HepG2 (cell line): Measurements from ENCODE around the gene MAST1. TPM values are rescaled to one million over a fixed set of nuclear protein-coding genes. Genes with fewer than 3 reads are reported as not detected.

ENCODE experiments used
- FOSL1 ChIP-seq: sonication (generic); formaldehyde crosslinking; IDR thresholded peaks from 2 replicates; pipeline ENCODE4 v1.9.0; 2021; ENCODE audit warnings: missing genetic modification reagents, borderline replicate concordance
- GFI1 ChIP-seq: sonication (generic); formaldehyde crosslinking; IDR thresholded peaks from 2 replicates; pipeline ENCODE4 v1.5.0; 2020; ENCODE audit warnings: missing genetic modification reagents, mild to moderate bottlenecking, borderline replicate concordance
- GLI4 ChIP-seq: sonication (generic); formaldehyde crosslinking; IDR thresholded peaks from 2 replicates; pipeline ENCODE4 v1.5.1; 2020; ENCODE audit warnings: missing genetic modification reagents, mild to moderate bottlenecking, moderate library complexity, borderline replicate concordance
- HMGA1 ChIP-seq: sonication (generic); formaldehyde crosslinking; conservative IDR thresholded peaks from 2 replicates; pipeline ENCODE4 v1.4.0; 2020; ENCODE audit warnings: missing genetic modification reagents
- KAT8 ChIP-seq: IDR thresholded peaks from 2 replicates; pipeline ENCODE4 v1.6.1; 2016; ENCODE audit warnings: missing genetic modification reagents, missing compliant biosample characterization
- TOE1 ChIP-seq: sonication (generic); formaldehyde crosslinking; IDR thresholded peaks from 2 replicates; pipeline ENCODE4 v1.4.0; 2020; ENCODE audit warnings: mild to moderate bottlenecking, missing genetic modification reagents
- ZNF484 ChIP-seq: sonication (generic); formaldehyde crosslinking; IDR thresholded peaks from 2 replicates; pipeline ENCODE4 v1.5.1; 2020; ENCODE audit warnings: mild to moderate bottlenecking, low read depth, missing genetic modification reagents, borderline replicate concordance
- ZZZ3 ChIP-seq: sonication (generic); formaldehyde crosslinking; IDR thresholded peaks from 2 replicates; pipeline ENCODE4 v1.4.0; 2020; ENCODE audit warnings: missing genetic modification reagents, mild to moderate bottlenecking, borderline replicate concordance
- polyA plus RNA-seq, 8 experiments: library from polyadenylated mRNA; depleted of rRNA in 3 of 8; stranded (reverse) in 7 of 8; unstranded in 1 of 8; fragments of >200 nt; fragmentation: Illumina TruSeq in 4 of 8; extraction: Trizol in 4 of 8; gene quantifications; 2 replicates each; pipeline versions ENCODE4 v1.2.1 to v1.2.3, GENCODE V29; 2011 to 2016; ENCODE audit warnings: low read depth in 4 of 8, missing spikeins in 1 of 8, mixed read lengths in 1 of 8; ENCODE audit not compliant: insufficient read depth in 1 of 8
- total RNA-seq, 5 experiments: library from RNA; depleted of rRNA; stranded (reverse); fragments of >200 nt; fragmentation: Illumina TruSeq; extraction: Trizol; gene quantifications; 2 replicates each; pipeline ENCODE4 v1.2.3, GENCODE V29; 2016; ENCODE audit warnings: low read depth in 1 of 5
- TF ChIP-seq, protein P1 (sequence below): sonication (generic); formaldehyde crosslinking; IDR thresholded peaks from 2 replicates; pipeline ENCODE4 v1.9.0; 2022; ENCODE audit warnings: missing genetic modification reagents, mild to moderate bottlenecking, borderline replicate concordance
- TF ChIP-seq, protein P2 (sequence below): sonication (generic); formaldehyde crosslinking; IDR thresholded peaks from 2 replicates; pipeline ENCODE4 v1.5.0; 2020; ENCODE audit warnings: mild to moderate bottlenecking, missing genetic modification reagents
- TF ChIP-seq, protein P3 (sequence below): IDR thresholded peaks from 2 replicates; pipeline ENCODE4 v1.4.0; 2020; ENCODE audit warnings: mild to moderate bottlenecking, missing genetic modification reagents
- TF ChIP-seq, protein P4 (sequence below): sonication (generic); formaldehyde crosslinking; IDR thresholded peaks from 2 replicates; pipeline ENCODE4 v1.8.0; 2023; ENCODE audit warnings: mild to moderate bottlenecking, missing genetic modification reagents
- TF ChIP-seq, protein P5 (sequence below), 2 experiments: sonication (generic) in 1 of 2; formaldehyde crosslinking in 1 of 2; IDR thresholded peaks; 2 replicates each; pipeline versions ENCODE4 v1.4.0 to v1.6.1; 2018 to 2020; ENCODE audit warnings: missing genetic modification reagents in 2 of 2, borderline replicate concordance in 1 of 2, low read depth in 1 of 2, mild to moderate bottlenecking in 1 of 2, missing biosample characterization in 1 of 2

The MAST1 gene
- total and polyA plus RNA-seq, 2 of the 13 experiments (the other 11 are each of a cell fraction or from before 2014, with no cell fraction given): 0.73 to 4.7 TPM

DNA sequence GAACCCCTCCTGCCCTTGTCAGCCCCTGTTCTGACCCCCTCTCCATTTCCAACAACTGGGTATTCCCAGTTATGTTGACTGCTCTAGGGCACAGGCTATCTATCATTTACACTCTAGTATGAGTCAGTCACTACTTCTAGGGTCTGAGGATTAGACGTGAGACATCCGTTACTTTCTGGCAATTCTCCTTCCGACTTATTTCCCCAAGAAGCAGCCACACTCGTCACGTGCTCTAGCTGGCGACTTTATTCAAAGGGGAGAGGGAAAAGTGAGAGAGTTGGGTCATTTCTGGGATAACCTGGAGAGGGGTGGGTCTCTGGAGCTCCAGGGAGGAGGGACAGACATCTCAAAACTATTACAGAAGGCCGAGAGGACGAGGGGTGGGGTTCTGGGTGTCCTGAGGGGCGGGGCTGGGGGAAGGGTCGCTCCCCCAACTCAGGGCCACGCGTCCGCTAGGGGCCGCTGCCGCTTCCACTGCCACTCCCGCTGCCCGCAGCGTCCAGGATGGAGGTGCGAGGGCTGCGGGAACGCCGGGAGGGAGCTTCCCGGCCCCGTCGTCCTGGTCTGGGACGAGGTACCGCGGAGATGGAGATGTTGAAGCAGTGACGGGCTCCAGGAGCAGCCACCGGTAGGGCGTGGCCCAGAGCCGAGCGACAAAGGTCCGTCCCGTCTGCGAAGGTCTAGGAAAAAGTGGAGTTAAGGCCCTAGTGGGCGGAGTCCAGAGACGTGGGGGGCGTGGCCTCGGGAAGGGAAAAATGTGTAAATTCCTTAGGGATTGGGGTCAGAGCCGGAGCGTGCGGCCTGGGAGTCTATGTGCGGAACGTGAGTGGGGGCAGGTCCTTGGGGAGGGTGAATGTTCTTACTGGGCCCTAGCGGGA lies 12.8 kb upstream of the MAST1 start (continued):
- TF ChIP-seq, protein P1, sequence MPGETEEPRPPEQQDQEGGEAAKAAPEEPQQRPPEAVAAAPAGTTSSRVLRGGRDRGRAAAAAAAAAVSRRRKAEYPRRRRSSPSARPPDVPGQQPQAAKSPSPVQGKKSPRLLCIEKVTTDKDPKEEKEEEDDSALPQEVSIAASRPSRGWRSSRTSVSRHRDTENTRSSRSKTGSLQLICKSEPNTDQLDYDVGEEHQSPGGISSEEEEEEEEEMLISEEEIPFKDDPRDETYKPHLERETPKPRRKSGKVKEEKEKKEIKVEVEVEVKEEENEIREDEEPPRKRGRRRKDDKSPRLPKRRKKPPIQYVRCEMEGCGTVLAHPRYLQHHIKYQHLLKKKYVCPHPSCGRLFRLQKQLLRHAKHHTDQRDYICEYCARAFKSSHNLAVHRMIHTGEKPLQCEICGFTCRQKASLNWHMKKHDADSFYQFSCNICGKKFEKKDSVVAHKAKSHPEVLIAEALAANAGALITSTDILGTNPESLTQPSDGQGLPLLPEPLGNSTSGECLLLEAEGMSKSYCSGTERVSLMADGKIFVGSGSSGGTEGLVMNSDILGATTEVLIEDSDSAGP (CRISPR knock-in tag): 0 out of 2 replicates have a peak, but pooled peaks have one; percentile 48
- TF ChIP-seq FOSL1 (CRISPR knock-in tag) (no peak), HMGA1 (CRISPR knock-in tag) (no peak), ZZZ3 (CRISPR knock-in tag) (no peak), GLI4 (CRISPR knock-in tag) (no peak), GFI1 (CRISPR knock-in tag) (no peak), KAT8 (CRISPR knock-in tag) (0 out of 2 replicates have a peak, but pooled peaks have one; percentile 33), TOE1 (CRISPR knock-in tag) (no peak), ZNF484 (no peak)
- TF ChIP-seq, protein P2, sequence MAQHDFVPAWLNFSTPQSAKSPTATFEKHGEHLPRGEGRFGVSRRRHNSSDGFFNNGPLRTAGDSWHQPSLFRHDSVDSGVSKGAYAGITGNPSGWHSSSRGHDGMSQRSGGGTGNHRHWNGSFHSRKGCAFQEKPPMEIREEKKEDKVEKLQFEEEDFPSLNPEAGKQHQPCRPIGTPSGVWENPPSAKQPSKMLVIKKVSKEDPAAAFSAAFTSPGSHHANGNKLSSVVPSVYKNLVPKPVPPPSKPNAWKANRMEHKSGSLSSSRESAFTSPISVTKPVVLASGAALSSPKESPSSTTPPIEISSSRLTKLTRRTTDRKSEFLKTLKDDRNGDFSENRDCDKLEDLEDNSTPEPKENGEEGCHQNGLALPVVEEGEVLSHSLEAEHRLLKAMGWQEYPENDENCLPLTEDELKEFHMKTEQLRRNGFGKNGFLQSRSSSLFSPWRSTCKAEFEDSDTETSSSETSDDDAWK (CRISPR knock-in tag): no peak
- TF ChIP-seq, protein P3, sequence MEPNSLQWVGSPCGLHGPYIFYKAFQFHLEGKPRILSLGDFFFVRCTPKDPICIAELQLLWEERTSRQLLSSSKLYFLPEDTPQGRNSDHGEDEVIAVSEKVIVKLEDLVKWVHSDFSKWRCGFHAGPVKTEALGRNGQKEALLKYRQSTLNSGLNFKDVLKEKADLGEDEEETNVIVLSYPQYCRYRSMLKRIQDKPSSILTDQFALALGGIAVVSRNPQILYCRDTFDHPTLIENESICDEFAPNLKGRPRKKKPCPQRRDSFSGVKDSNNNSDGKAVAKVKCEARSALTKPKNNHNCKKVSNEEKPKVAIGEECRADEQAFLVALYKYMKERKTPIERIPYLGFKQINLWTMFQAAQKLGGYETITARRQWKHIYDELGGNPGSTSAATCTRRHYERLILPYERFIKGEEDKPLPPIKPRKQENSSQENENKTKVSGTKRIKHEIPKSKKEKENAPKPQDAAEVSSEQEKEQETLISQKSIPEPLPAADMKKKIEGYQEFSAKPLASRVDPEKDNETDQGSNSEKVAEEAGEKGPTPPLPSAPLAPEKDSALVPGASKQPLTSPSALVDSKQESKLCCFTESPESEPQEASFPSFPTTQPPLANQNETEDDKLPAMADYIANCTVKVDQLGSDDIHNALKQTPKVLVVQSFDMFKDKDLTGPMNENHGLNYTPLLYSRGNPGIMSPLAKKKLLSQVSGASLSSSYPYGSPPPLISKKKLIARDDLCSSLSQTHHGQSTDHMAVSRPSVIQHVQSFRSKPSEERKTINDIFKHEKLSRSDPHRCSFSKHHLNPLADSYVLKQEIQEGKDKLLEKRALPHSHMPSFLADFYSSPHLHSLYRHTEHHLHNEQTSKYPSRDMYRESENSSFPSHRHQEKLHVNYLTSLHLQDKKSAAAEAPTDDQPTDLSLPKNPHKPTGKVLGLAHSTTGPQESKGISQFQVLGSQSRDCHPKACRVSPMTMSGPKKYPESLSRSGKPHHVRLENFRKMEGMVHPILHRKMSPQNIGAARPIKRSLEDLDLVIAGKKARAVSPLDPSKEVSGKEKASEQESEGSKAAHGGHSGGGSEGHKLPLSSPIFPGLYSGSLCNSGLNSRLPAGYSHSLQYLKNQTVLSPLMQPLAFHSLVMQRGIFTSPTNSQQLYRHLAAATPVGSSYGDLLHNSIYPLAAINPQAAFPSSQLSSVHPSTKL (CRISPR knock-in tag): peak; percentile 37; the same call in 1 of the 2 replicates
- TF ChIP-seq, protein P4, sequence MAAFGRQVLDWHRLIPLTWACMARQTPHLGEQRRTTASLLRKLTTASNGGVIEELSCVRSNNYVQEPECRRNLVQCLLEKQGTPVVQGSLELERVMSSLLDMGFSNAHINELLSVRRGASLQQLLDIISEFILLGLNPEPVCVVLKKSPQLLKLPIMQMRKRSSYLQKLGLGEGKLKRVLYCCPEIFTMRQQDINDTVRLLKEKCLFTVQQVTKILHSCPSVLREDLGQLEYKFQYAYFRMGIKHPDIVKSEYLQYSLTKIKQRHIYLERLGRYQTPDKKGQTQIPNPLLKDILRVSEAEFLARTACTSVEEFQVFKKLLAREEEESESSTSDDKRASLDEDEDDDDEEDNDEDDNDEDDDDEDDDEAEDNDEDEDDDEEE (CRISPR knock-in tag): no peak
- TF ChIP-seq, protein P5, sequence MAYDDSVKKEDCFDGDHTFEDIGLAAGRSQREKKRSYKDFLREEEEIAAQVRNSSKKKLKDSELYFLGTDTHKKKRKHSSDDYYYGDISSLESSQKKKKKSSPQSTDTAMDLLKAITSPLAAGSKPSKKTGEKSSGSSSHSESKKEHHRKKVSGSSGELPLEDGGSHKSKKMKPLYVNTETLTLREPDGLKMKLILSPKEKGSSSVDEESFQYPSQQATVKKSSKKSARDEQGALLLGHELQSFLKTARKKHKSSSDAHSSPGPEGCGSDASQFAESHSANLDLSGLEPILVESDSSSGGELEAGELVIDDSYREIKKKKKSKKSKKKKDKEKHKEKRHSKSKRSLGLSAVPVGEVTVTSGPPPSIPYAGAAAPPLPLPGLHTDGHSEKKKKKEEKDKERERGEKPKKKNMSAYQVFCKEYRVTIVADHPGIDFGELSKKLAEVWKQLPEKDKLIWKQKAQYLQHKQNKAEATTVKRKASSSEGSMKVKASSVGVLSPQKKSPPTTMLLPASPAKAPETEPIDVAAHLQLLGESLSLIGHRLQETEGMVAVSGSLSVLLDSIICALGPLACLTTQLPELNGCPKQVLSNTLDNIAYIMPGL (CRISPR knock-in tag; IDR thresholded peaks at IDR 0.05; ENCODE audit: borderline replicate concordance in 1 of 2, low read depth in 1 of 2): peak; percentile 74 to 85
